ENCODE data around the gene ATG13. TPM values are rescaled to one million over a fixed set of nuclear protein-coding genes. Genes with fewer than 3 reads are reported as not detected.

ATG13 gene
- total and polyA plus RNA-seq, 3 donors from 2014 or later = 176 to 224 (median 203) TPM

GRCh38 chr11:46698597-46698996, 81.2 kb downstream of the ATG13 start:
- H3K4me1 ChIP-seq = peaks cover 52% of the 10 kb centered on the region
- no peaks in the 10 kb centered on the region for H3K27me3 ChIP-seq
- no peaks in the 10 kb centered on the region for H3K9me3 ChIP-seq
- DNase-seq = no peak
- TF ChIP-seq POLR2A (IDR thresholded peaks at IDR 0.05) (no peak), CTCF (IDR thresholded peaks at IDR 0.05) (no peak)
- intact Hi-C loops (cut with DNase I; ENCODE audit: low total_unique reads) = no loop called here
- WGBS, 2 donors = 41 to 50% methylated on average over 1 of the region's 1 CpG
- H3K4me3 ChIP-seq = no peak overlapping the region
- H3K36me3 ChIP-seq (ENCODE audit: low read depth, missing control alignments) = no peaks in the 10 kb centered on the region
- H3K27ac ChIP-seq = no peak overlapping the region

GRCh38 chr11:46700241-46701077, 83.1 kb downstream of the ATG13 start, which contains the start of the genes ARHGAP1 and ZNF408:
TSS of gene ARHGAP1 (minus strand) at chr11:46700619. CDS start at chr11:46696107, 4,512 bp downstream.
TSS of gene ZNF408 (plus strand) at chr11:46701031. CDS start at chr11:46701048, 17 bp downstream.
- Histone ChIP-seq H3K27me3 (no peaks in the 10 kb centered on the region), H3K36me3 (ENCODE audit: low read depth, missing control alignments) (no peaks in the 10 kb centered on the region), H3K4me3 (peak within 1 kb of the TSS; percentile 77 to 96), H3K27ac (peak within 1 kb of the TSS; percentile 80 to 91), H3K4me1 (peaks cover 52% of the 10 kb centered on the region), H3K9me3 (no peaks in the 10 kb centered on the region)
- intact Hi-C loops (cut with DNase I; ENCODE audit: low total_unique reads) = no loop called here
- WGBS, 2 donors = 0 to 1% methylated on average over 20 to 44 of the region's 44 CpGs
- peak; percentile 100 for DNase-seq
- TF ChIP-seq CTCF (IDR thresholded peaks at IDR 0.05) = peak in 1 of 3 experiments; percentile 20
- TF ChIP-seq POLR2A (IDR thresholded peaks at IDR 0.05) = no peak

GRCh38 chr11:46701078-46701654, 83.8 kb downstream of the ATG13 start:
- H3K4me3 ChIP-seq = peak overlapping the region; percentile 77 to 96
- H3K27me3 ChIP-seq = no peaks in the 10 kb centered on the region
- intact Hi-C loops (cut with DNase I; ENCODE audit: low total_unique reads) = no loop called here
- TF ChIP-seq CTCF (IDR thresholded peaks at IDR 0.05) (no peak), POLR2A (IDR thresholded peaks at IDR 0.05) (no peak)
- peak overlapping the region; percentile 80 to 91 for H3K27ac ChIP-seq
- H3K36me3 ChIP-seq (ENCODE audit: low read depth, missing control alignments) = no peaks in the 10 kb centered on the region
- H3K9me3 ChIP-seq = no peaks in the 10 kb centered on the region
- 1% methylated on average over 22 to 29 of the region's 29 CpGs for WGBS, 2 donors
- DNase-seq = no peak
- peaks cover 45% of the 10 kb centered on the region for H3K4me1 ChIP-seq

GRCh38 chr11:46705070-46705688, 87.8 kb downstream of the ATG13 start:
- no peaks in the 10 kb centered on the region for H3K27me3 ChIP-seq
- H3K36me3 ChIP-seq (ENCODE audit: low read depth, missing control alignments) = no peaks in the 10 kb centered on the region
- WGBS, 2 donors = 97% methylated on average over 27 to 31 of the region's 31 CpGs
- peaks cover 11% of the 10 kb centered on the region for H3K4me1 ChIP-seq
- intact Hi-C loops (cut with DNase I; ENCODE audit: low total_unique reads) = no loop called here
- no peak for DNase-seq
- no peak for TF ChIP-seq POLR2A (IDR thresholded peaks at IDR 0.05)
- no peak for TF ChIP-seq CTCF (IDR thresholded peaks at IDR 0.05)
- no peak overlapping the region for H3K4me3 ChIP-seq
- H3K9me3 ChIP-seq = no peaks in the 10 kb centered on the region
- H3K27ac ChIP-seq = no peak overlapping the region
